Type B pancreatic cell (in vitro differentiated cells): ENCODE results near the gene TSSK2. TPM values are rescaled to one million over a fixed set of nuclear protein-coding genes. Genes with fewer than 3 reads are reported as not detected.

Source experiments
- DNase-seq: peaks from one replicate; pipeline ENCODE4 v3.0.0; 2021; ENCODE audit warnings: mixed read lengths; ENCODE audit not compliant: unreplicated experiment; ENCODE audit errors: extremely low spot score
- H3K27ac Mint-ChIP-seq: 2 replicates; pipeline ENCODE4 v1.8.0; 2021; ENCODE audit warnings: mild to moderate bottlenecking, mixed read lengths
- H3K27me3 Mint-ChIP-seq: 2 replicates; pipeline ENCODE4 v1.8.0; 2021; ENCODE audit warnings: mixed read lengths
- H3K36me3 Mint-ChIP-seq: 2 replicates; pipeline ENCODE4 v1.8.0; 2021; ENCODE audit warnings: mixed read lengths
- H3K4me1 Mint-ChIP-seq: one replicate; pipeline ENCODE4 v1.8.0; 2021; ENCODE audit warnings: mixed read lengths; ENCODE audit not compliant: unreplicated experiment
- H3K4me3 Mint-ChIP-seq: 2 replicates; pipeline ENCODE4 v1.8.0; 2021; ENCODE audit warnings: mild to moderate bottlenecking, mixed read lengths
- H3K9me3 Mint-ChIP-seq: 2 replicates; pipeline ENCODE4 v1.8.0; 2021; ENCODE audit warnings: mixed read lengths
- CTCF ChIP-seq: fragments of 200-600 bp; sonication (generic); conservative IDR thresholded peaks from 2 replicates; pipeline ENCODE4 v1.5.0; 2021; ENCODE audit warnings: antibody characterized with exemption, mild to moderate bottlenecking
- total RNA-seq: library from RNA; stranded (reverse); gene quantifications from 2 replicates; pipeline ENCODE4 v1.2.1, GENCODE V29; 2021; ENCODE audit warnings: low replicate concordance

Gene TSSK2
- total RNA-seq, 1 donor from 2014 or later = not detected

- no peaks in the 10 kb centered on the region for H3K9me3 Mint-ChIP-seq
- TF ChIP-seq CTCF = no peak
- DNase-seq = no peak
- H3K27me3 Mint-ChIP-seq = no peaks in the 10 kb centered on the region
- no peak overlapping the region for H3K4me3 Mint-ChIP-seq
- no peak overlapping the region for H3K27ac Mint-ChIP-seq
- H3K4me1 Mint-ChIP-seq = no peaks in the 10 kb centered on the region
- H3K36me3 Mint-ChIP-seq = peaks cover 13% of the 10 kb centered on the region
Observed at GRCh38 chr22:19134874-19135273, 3.8 kb downstream of the TSSK2 start.

- H3K4me1 Mint-ChIP-seq = no peaks in the 10 kb centered on the region
- no peaks in the 10 kb centered on the region for H3K9me3 Mint-ChIP-seq
- no peaks in the 10 kb centered on the region for H3K27me3 Mint-ChIP-seq
- peaks cover 13% of the 10 kb centered on the region for H3K36me3 Mint-ChIP-seq
- H3K4me3 Mint-ChIP-seq = no peak overlapping the region
- no peak for DNase-seq
- H3K27ac Mint-ChIP-seq = no peak overlapping the region
- no peak for TF ChIP-seq CTCF
Observed at GRCh38 chr22:19136915-19137314, 5.8 kb downstream of the TSSK2 start.

GRCh38 chr22:19137384-19138216, 6.5 kb downstream of the TSSK2 start:
- H3K4me1 Mint-ChIP-seq = no peaks in the 10 kb centered on the region
- no peak for TF ChIP-seq CTCF
- no peaks in the 10 kb centered on the region for H3K9me3 Mint-ChIP-seq

GRCh38 chr22:19138217-19139000, 7.3 kb downstream of the TSSK2 start:
- TF ChIP-seq CTCF = no peak
- H3K4me1 Mint-ChIP-seq = no peaks in the 10 kb centered on the region
- no peak overlapping the region for H3K27ac Mint-ChIP-seq
- H3K9me3 Mint-ChIP-seq = no peaks in the 10 kb centered on the region
- DNase-seq = no peak
- peaks cover 13% of the 10 kb centered on the region for H3K36me3 Mint-ChIP-seq
- no peaks in the 10 kb centered on the region for H3K27me3 Mint-ChIP-seq
- H3K4me3 Mint-ChIP-seq = no peak overlapping the region

More at GRCh38 chr22:19137384-19138216, 6.5 kb downstream of the TSSK2 start:
- Mint-ChIP-seq H3K27me3 (no peaks in the 10 kb centered on the region), H3K27ac (no peak overlapping the region), H3K4me3 (no peak overlapping the region), H3K36me3 (peaks cover 13% of the 10 kb centered on the region)
- no peak for DNase-seq

- H3K9me3 Mint-ChIP-seq = no peaks in the 10 kb centered on the region
- no peak overlapping the region for H3K27ac Mint-ChIP-seq
- no peak for TF ChIP-seq CTCF
- no peak for DNase-seq
- no peaks in the 10 kb centered on the region for H3K27me3 Mint-ChIP-seq
- H3K36me3 Mint-ChIP-seq = peaks cover 13% of the 10 kb centered on the region
- peaks cover 3% of the 10 kb centered on the region for H3K4me1 Mint-ChIP-seq
- H3K4me3 Mint-ChIP-seq = no peak overlapping the region
Observed at GRCh38 chr22:19139001-19139356, 7.9 kb downstream of the TSSK2 start.
